ENCODE data around the gene COX4I2. TPM values are rescaled to one million over a fixed set of nuclear protein-coding genes. Genes with fewer than 3 reads are reported as not detected.
A peak's percentile ranks its signal among the peaks of the same experiment; 100 is the strongest.

The COX4I2 gene
- total RNA-seq, 4 donors from 2014 or later, result not detected

GRCh38 chr20:31662372-31662854 lies 24.7 kb downstream of the COX4I2 start:
- peaks cover 31 to 63% (median 56%) of the 10 kb centered on the region in 4 donors for H3K4me1 ChIP-seq
- no peaks in the 10 kb centered on the region for H3K9me3 ChIP-seq
- intact Hi-C loops (cut with DNase I; ENCODE audit: low total_unique reads) (no loop called here), in situ Hi-C loops (cut with MboI; ENCODE audit: low pct_ligation_motif_present in 1 of 4, low pct_unique_long_range_greater_than_20kb in 1 of 4, low sequenced_read_pairs in 3 of 4) (loop anchor here in 3 of 4 donors (5.0 kb wide), 1 partner anchor 65 kb away; no protein-coding TSS in a partner anchor)
- WGBS, 2 donors (ENCODE audit: low coverage in 1 of 2), result 71 to 75% methylated on average over 5 to 6 of the region's 6 CpGs
- no peak for DNase-seq
- peaks cover 0 to 7% (median 0%) of the 10 kb centered on the region in 4 donors for H3K36me3 ChIP-seq
- TF ChIP-seq, protein P1, sequence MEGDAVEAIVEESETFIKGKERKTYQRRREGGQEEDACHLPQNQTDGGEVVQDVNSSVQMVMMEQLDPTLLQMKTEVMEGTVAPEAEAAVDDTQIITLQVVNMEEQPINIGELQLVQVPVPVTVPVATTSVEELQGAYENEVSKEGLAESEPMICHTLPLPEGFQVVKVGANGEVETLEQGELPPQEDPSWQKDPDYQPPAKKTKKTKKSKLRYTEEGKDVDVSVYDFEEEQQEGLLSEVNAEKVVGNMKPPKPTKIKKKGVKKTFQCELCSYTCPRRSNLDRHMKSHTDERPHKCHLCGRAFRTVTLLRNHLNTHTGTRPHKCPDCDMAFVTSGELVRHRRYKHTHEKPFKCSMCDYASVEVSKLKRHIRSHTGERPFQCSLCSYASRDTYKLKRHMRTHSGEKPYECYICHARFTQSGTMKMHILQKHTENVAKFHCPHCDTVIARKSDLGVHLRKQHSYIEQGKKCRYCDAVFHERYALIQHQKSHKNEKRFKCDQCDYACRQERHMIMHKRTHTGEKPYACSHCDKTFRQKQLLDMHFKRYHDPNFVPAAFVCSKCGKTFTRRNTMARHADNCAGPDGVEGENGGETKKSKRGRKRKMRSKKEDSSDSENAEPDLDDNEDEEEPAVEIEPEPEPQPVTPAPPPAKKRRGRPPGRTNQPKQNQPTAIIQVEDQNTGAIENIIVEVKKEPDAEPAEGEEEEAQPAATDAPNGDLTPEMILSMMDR (IDR thresholded peaks at IDR 0.05), result peak in 1 of 5 experiments; percentile 10
- TF ChIP-seq POLR2A (IDR thresholded peaks at IDR 0.05), result no peak
- no peaks in the 10 kb centered on the region for H3K27me3 ChIP-seq
- peak overlapping the region; percentile 66 to 84 (median 79) for H3K27ac ChIP-seq
- H3K4me3 ChIP-seq, result no peak overlapping the region

- intact Hi-C loops (cut with DNase I; ENCODE audit: low total_unique reads), result no loop called here
- 57 to 59% methylated on average over 1 to 2 of the region's 2 CpGs for WGBS, 2 donors (ENCODE audit: low coverage in 1 of 2)
- H3K4me1 ChIP-seq, result peaks cover 39 to 74% (median 61%) of the 10 kb centered on the region in 4 donors
- TF ChIP-seq POLR2AphosphoS5 (IDR thresholded peaks at IDR 0.05), result no peak
- no peak overlapping the region for H3K4me3 ChIP-seq
- no peak for DNase-seq
- H3K27me3 ChIP-seq, result no peaks in the 10 kb centered on the region
- in situ Hi-C loops (cut with MboI; ENCODE audit: low pct_ligation_motif_present in 1 of 4, low pct_unique_long_range_greater_than_20kb in 1 of 4, low sequenced_read_pairs in 3 of 4), result loop anchor here in 3 of 4 donors (5.0 kb wide), 1 partner anchor 64 kb away; no protein-coding TSS in a partner anchor
- peaks cover 0 to 7% (median 0%) of the 10 kb centered on the region in 4 donors for H3K36me3 ChIP-seq
- peak overlapping the region; percentile 86 to 88 (median 86) for H3K27ac ChIP-seq
- no peaks in the 10 kb centered on the region for H3K9me3 ChIP-seq
Measured at GRCh38 chr20:31663524-31663837, 25.8 kb downstream of the COX4I2 start.

- peaks cover 0 to 7% (median 0%) of the 10 kb centered on the region in 4 donors for H3K36me3 ChIP-seq
- peak; percentile 77 for DNase-seq
- in situ Hi-C loops (cut with MboI; ENCODE audit: low pct_ligation_motif_present in 1 of 4, low pct_unique_long_range_greater_than_20kb in 1 of 4, low sequenced_read_pairs in 3 of 4), result loop anchor here in 3 of 4 donors (5.0 kb wide), 1 partner anchor 63 kb away; no protein-coding TSS in a partner anchor
- H3K27me3 ChIP-seq, result no peaks in the 10 kb centered on the region
- WGBS, 2 donors (ENCODE audit: low coverage in 1 of 2), result 37 to 60% methylated on average over 1 to 11 of the region's 11 CpGs
- peaks cover 39 to 80% (median 61%) of the 10 kb centered on the region in 4 donors for H3K4me1 ChIP-seq
- H3K4me3 ChIP-seq, result no peak overlapping the region
- peak overlapping the region; percentile 86 to 88 (median 86) for H3K27ac ChIP-seq
- no peaks in the 10 kb centered on the region for H3K9me3 ChIP-seq
- intact Hi-C loops (cut with DNase I; ENCODE audit: low total_unique reads), result no loop called here
- peak in 2 of 3 donors; percentile 58 to 65 for TF ChIP-seq POLR2AphosphoS5 (IDR thresholded peaks at IDR 0.05)
- TF ChIP-seq EP300 (IDR thresholded peaks at IDR 0.05; ENCODE audit: low read depth), result no peak
- TF ChIP-seq, protein P1 (IDR thresholded peaks at IDR 0.05), result no peak
- TF ChIP-seq POLR2A (IDR thresholded peaks at IDR 0.05), result peak; percentile 59
Measured at GRCh38 chr20:31663838-31664695, 26.4 kb downstream of the COX4I2 start.

DNA sequence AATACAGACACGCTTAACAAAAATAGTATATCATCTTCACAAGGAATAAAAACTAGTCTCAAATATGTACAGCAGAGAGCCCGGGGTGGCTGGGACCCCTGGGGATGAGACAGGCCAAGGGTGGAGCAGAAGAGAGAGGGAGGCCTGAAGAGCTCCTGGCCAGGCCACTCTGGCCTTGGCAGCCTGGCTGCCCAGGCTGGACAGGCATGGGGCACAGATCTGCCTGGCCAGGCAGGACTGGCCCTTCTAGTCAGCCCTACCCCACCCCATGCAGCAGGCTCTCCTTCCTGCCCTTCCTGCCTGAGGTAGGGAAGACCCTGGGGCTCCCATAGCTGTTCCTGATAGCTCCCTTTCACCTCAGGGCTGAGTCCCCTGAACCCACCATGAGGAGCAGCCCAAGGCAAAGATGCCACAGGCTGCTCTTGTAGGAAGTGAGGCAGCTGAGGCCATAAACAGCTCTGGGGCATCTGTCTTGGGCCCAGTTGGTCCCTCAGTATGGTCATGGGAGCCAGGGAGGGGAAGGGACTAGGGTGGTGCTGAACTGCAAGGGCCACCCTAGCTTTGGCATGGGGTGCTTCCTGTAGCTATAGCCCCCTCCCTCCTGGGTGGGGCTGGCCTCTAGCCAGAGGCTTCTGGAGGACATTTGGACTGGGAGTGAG lies 27.1 kb downstream of the COX4I2 start:
- in situ Hi-C loops (cut with MboI; ENCODE audit: low pct_ligation_motif_present in 1 of 4, low pct_unique_long_range_greater_than_20kb in 1 of 4, low sequenced_read_pairs in 3 of 4), result loop anchor here in 3 of 4 donors (5.0 kb wide), 1 partner anchor 62 kb away; no protein-coding TSS in a partner anchor
- peaks cover 42 to 88% (median 65%) of the 10 kb centered on the region in 4 donors for H3K4me1 ChIP-seq
- intact Hi-C loops (cut with DNase I; ENCODE audit: low total_unique reads), result no loop called here
- TF ChIP-seq EP300 (IDR thresholded peaks at IDR 0.05; ENCODE audit: low read depth), result no peak
- no peak for TF ChIP-seq POLR2A (IDR thresholded peaks at IDR 0.05)
- no peak for TF ChIP-seq POLR2AphosphoS5 (IDR thresholded peaks at IDR 0.05)
- TF ChIP-seq, protein P1 (IDR thresholded peaks at IDR 0.05), result no peak
- DNase-seq, result peak; percentile 62
- peak overlapping the region; percentile 86 to 88 (median 86) for H3K27ac ChIP-seq
- no peaks in the 10 kb centered on the region for H3K9me3 ChIP-seq
- H3K27me3 ChIP-seq, result no peaks in the 10 kb centered on the region
- H3K36me3 ChIP-seq, result peaks cover 0 to 7% (median 0%) of the 10 kb centered on the region in 4 donors
- no peak overlapping the region for H3K4me3 ChIP-seq
- 33 to 60% methylated on average over 1 to 2 of the region's 2 CpGs for WGBS, 2 donors (ENCODE audit: low coverage in 1 of 2)

Data from transverse colon (tissue), 4 donors.